ACC112 (cell line): ENCODE measurements around the gene TEX19.
"Not testable (repeated sequence)": the region's sequence is repeated elsewhere in the genome, so short reads cannot be mapped to it uniquely, and the experiment has no call there.

ENCODE experiments used
- H2AFZ ChIP-seq: fragments of 200-600 bp; sonication (generic); one replicate; pipeline ENCODE4 v1.6.0; 2017; ENCODE audit warnings: antibody characterized with exemption, low read length; ENCODE audit not compliant: unreplicated experiment
- H3K27ac ChIP-seq: fragments of 200-600 bp; sonication (generic); 2 replicates; pipeline ENCODE4 v1.5.1; 2014; ENCODE audit warnings: low read depth, mild to moderate bottlenecking, antibody characterized with exemption, low read length, moderate library complexity
- H3K27me3 ChIP-seq: fragments of 200-600 bp; sonication (generic); 2 replicates; pipeline ENCODE4 v1.6.1; 2014; ENCODE audit warnings: mild to moderate bottlenecking, antibody characterized with exemption, low read length, moderate library complexity, mixed read lengths; ENCODE audit not compliant: insufficient read depth
- H3K36me3 ChIP-seq: fragments of 200-600 bp; sonication (generic); 2 replicates; pipeline ENCODE4 v1.6.1; 2016; ENCODE audit warnings: mild to moderate bottlenecking, antibody characterized with exemption, low read length, moderate library complexity, mixed read lengths; ENCODE audit not compliant: insufficient read depth
- H3K4me1 ChIP-seq: fragments of 200-600 bp; sonication (generic); one replicate; pipeline ENCODE4 v1.6.1; 2016; ENCODE audit warnings: low read length, mixed read lengths; ENCODE audit not compliant: insufficient read depth, unreplicated experiment, control insufficient read depth
- H3K4me3 ChIP-seq: fragments of 200-600 bp; sonication (generic); 2 replicates; pipeline ENCODE4 v1.5.1; 2014; ENCODE audit warnings: mild to moderate bottlenecking, low read depth, low read length
- H3K79me2 ChIP-seq: fragments of 200-600 bp; sonication (generic); one replicate; pipeline ENCODE4 v1.6.0; 2016; ENCODE audit warnings: low read length; ENCODE audit not compliant: control insufficient read depth, unreplicated experiment, insufficient read depth

TEX19 gene

DNA sequence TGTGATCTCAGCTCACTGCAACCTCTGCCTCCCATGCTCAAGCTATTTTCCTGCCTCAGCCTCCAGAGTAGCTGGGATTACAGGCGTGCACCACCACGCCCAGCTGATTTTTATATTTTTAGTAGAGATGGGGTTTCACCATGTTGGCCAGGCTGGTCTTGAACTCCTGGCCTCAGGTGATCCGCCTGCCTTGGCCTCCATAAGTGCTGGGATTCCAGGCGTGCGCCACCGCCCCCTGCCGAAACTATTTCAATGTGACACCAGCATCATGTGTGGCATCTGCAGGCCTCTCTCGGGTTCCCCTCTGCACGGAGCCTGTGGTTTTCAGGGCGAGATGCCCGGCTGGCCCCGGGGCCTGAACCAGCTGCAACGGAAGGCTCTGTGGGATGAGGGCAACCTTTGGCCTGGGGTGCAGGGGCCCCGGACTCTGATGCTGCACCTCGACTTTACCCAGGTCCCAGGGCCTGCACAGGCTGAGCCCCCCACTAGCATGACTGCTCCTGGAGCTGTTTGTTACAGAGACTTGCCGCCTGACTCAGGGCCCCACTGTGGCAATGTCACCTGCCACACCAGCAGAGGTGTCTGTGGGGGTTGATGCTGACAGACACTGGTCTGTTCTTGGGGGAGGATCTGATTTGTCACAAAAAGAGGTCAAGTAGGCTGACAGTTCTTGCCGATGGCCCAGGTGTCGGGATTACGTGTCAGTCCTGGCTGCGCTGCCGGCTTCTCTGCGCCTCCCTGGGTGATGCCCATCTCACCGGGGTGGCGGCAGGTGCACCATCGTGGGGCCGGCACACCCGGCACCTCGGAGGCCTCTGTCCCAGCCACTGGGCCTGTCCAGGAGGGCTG is 8.6 kb upstream of the TEX19 start:
- Histone ChIP-seq H3K27me3 (no peaks in the 10 kb centered on the region), H3K4me3 (no peak overlapping the region), H3K79me2 (no peaks in the 10 kb centered on the region), H3K27ac (no peak overlapping the region), H2AFZ (no peak overlapping the region), H3K4me1 (peaks cover 3% of the 10 kb centered on the region), H3K36me3 (no peaks in the 10 kb centered on the region)

DNA sequence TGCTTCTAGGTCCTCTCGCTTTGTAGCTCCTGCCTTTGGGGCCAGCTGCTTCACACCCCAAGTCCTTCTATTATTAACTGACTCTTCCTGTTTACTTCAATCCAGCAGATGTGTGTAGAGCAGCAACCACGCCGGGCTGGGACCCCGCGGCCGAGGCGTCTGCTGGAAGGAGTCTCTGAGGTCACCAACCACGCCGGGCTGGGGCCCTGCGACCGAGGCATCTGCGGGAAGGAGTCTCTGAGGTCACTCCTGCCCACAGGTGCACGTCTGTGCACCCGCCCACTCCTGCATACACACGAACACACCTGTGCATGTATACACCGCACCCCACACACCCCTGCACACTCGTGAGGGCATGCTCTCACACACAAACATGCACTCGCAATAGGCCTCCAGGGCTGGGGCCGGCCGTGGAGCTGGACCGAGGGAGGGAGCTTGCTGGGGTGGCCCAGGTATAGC is 7.8 kb upstream of the TEX19 start:
- Histone ChIP-seq H3K79me2 (no peaks in the 10 kb centered on the region), H3K27ac (no peak overlapping the region), H3K36me3 (no peaks in the 10 kb centered on the region), H3K27me3 (no peaks in the 10 kb centered on the region), H3K4me3 (no peak overlapping the region), H3K4me1 (peaks cover 11% of the 10 kb centered on the region), H2AFZ (no peak overlapping the region)

DNA sequence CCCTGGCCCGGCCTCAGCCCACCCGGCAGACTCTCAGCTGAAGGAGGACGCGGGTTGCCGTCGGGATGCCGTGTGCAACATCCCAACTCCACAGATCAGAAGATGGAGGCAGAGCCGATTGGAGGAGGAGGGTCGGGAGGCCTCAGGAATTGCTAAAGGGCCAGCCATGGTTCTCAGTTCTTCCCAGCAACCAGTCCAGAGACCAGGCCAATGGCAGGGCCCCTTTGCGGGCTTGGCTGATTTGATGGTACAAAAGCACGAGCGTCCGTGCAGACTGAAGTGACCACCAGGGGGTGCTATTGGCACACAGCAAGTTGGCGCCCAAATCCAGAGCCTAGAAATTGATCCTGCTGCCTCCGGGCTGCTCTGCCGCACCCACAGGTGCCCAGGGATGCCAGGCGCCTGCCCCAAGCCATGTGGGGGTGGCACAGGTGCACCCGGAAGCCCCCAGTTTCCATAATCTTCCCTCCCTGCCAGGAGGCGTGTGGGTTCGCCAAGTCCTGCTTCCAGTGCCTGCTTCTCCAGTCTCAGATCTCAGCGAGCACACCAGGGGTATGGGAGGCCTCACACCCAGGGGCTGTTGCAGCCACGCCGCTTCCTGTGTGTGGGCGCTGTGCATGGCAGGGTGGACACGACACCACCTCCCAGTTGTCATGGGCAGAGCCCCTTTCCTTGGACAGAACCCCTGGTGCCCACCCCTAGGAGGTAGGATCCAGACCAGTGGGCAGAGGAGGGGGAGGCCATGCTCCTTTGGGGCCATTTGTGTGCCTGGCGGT is 7.1 kb upstream of the TEX19 start:
- Histone ChIP-seq H3K27ac (no peak overlapping the region), H3K79me2 (no peaks in the 10 kb centered on the region), H3K4me1 (peaks cover 13% of the 10 kb centered on the region), H3K27me3 (no peaks in the 10 kb centered on the region), H3K4me3 (no peak overlapping the region), H3K36me3 (no peaks in the 10 kb centered on the region), H2AFZ (no peak overlapping the region)

DNA sequence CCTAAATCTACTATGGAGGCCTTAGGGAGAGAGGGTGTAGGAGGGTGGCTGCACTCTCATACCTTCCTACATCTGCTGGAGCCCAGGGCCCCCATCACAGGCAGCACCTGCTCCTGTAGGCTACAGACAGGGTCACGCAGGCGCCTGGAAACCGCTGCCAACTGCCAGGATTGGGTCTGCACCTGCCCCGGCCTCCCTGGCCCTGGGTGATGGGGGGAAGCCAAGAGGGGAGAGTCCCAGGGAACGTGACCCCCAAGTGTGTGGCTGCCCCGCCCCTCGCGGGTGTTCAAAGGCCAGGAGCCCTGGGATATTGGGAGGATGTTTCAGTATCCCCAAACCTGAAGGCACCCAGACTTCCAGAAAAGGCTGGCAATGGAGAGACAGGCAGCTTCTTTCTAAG is 5.6 kb upstream of the TEX19 start:
- no peaks in the 10 kb centered on the region for H3K27me3 ChIP-seq
- no peaks in the 10 kb centered on the region for H3K36me3 ChIP-seq
- no peak overlapping the region for H2AFZ ChIP-seq
- H3K79me2 ChIP-seq = no peaks in the 10 kb centered on the region
- peaks cover 13% of the 10 kb centered on the region for H3K4me1 ChIP-seq
- H3K4me3 ChIP-seq = no peak overlapping the region
- H3K27ac ChIP-seq = no peak overlapping the region

DNA sequence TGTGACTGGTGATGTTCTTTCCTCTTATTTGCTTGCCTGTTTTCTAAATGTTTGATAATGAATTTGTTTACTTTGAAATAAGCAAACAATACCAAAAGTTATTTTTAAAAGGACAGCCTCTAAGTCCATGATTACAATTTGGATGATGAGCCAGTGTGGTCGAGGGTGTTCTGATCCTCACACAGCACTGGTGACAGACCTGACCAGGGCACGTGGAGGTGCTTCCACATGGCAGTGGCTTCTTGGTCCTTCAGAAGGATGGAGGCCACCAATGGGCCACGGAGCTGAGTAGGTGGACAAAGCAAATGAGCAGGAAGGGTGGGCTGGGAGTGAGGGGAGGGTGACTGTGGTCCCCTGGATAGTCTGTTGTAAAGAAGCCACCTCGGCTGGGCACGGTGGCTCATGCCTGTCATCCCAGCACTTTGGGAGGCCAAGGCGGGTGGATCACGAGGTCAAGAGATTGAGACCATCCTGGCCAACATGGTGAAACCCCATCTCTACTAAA is 4.2 kb upstream of the TEX19 start:
- H3K4me3 ChIP-seq = no peak overlapping the region
- H3K4me1 ChIP-seq = peaks cover 15% of the 10 kb centered on the region
- H3K79me2 ChIP-seq = no peaks in the 10 kb centered on the region
- H2AFZ ChIP-seq = no peak overlapping the region
- no peaks in the 10 kb centered on the region for H3K36me3 ChIP-seq
- H3K27me3 ChIP-seq = no peaks in the 10 kb centered on the region
- no peak overlapping the region for H3K27ac ChIP-seq

DNA sequence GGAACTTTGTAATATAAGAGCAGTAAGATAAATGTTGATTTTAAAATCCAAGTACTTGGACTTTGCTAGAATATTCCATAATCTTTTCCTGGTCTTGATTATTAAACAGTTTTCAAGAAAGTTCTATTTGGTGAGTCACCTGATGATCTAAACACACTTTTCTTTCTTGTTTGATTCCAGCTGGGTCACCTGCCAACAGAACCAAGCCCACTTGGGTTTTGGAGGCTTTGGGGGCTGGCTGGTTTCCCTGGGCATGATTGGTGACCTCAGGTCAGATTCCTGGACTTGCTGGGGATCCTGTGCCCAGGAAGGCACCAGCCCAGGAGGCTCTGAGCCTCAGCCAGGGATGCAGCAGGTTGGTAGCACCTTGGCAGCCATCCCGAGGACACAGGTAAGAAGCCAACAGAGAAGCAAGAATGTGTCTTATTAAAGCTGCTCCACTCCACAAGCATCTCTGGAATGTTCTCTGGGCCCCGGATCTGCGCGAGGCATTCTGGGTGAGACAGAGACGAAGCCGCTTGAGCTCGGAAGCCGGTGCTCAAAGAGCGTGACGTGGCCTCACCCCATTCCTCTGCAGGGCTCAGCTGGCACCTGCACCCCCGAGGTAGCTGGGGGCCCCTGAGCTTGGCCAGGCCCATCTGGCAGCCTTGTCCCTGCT is 3.1 kb upstream of the TEX19 start:
- H2AFZ ChIP-seq = no peak overlapping the region
- no peaks in the 10 kb centered on the region for H3K27me3 ChIP-seq
- H3K79me2 ChIP-seq = no peaks in the 10 kb centered on the region
- no peak overlapping the region for H3K27ac ChIP-seq
- peaks cover 15% of the 10 kb centered on the region for H3K4me1 ChIP-seq
- H3K36me3 ChIP-seq = no peaks in the 10 kb centered on the region
- H3K4me3 ChIP-seq = no peak overlapping the region

DNA sequence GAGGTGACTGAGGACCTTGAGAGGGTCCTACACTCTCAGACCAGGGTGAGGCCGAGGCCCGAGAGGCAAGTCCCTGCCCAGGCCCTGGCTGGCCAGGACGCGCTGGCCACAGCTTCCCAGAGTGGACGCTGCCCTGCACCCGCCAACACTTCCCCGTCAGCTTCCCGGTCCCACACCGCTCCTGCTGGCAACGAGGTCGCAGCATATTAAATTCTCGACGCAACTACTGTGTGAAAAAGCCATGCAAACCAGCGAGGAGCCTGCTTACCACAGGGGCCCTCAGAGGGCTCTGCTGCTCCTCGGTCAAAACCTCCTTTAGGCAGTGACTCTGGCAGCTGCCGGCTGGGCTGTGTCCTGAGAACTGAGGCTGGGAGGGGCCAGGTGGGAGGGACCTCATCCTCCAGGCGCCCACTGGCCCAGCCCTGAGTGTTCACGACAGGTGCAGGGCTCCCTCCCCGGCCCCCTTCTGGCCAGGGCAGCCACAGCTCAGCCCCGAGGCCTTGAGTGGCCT is 2.1 kb upstream of the TEX19 start:
- Histone ChIP-seq H3K79me2 (no peaks in the 10 kb centered on the region), H3K4me3 (no peak overlapping the region), H3K36me3 (no peaks in the 10 kb centered on the region), H3K27me3 (no peaks in the 10 kb centered on the region), H3K4me1 (peaks cover 15% of the 10 kb centered on the region), H2AFZ (no peak overlapping the region), H3K27ac (no peak overlapping the region)

DNA sequence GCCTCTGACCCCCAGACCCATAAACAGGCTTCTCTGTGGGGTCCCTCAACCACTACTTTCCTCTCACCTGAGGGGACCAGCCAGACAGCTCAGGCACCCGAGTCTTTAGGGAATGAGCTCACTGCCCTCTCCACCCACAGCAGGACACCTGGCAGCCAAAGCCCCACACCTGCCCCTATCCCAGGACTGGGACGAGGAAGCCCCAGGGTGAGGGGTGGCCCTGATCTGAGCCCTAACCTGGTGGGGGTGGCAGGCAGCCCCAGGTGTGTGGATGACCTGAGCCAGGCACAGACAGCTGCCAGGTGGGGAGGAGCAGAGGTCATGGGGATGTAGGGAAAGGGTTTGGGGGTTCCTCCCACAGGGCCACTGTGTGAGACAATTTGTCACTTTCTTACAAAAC is 1.7 kb upstream of the TEX19 start:
- H2AFZ ChIP-seq = no peak overlapping the region
- no peak overlapping the region for H3K27ac ChIP-seq
- H3K36me3 ChIP-seq = no peaks in the 10 kb centered on the region
- peaks cover 15% of the 10 kb centered on the region for H3K4me1 ChIP-seq
- H3K4me3 ChIP-seq = no peak overlapping the region
- H3K27me3 ChIP-seq = no peaks in the 10 kb centered on the region
- H3K79me2 ChIP-seq = no peaks in the 10 kb centered on the region

DNA sequence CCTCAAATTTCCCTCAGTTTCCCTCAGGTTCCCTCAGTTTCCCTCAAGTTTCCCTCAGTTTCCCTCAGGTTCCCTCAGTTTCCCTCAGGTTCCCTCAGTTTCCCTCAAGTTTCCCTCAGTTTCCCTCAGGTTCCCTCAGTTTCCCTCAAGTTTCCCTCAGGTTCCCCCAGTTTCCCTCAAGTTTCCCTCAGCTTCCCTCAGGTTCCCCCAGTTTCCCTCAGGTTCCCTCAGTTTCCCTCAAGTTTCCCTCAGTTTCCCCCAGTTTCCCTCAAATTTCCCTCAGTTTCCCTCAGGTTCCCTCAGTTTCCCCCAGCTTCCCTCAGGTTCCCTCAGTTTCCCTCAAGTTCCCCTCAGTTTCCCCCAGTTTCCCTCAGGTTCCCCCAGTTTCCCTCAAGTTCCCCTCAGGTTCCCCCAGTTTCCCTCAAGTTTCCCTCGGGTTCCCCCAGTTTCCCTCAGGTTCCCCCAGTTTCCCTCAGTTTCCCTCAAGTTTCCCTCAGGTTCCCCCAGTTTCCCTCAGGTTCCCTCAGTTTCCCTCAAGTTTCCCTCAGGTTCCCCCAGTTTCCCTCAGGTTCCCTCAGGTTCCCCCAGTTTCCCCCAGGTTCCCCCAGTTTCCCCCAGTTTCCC is 516 bp downstream of the TEX19 start:
- H3K27ac ChIP-seq, H3K79me2 ChIP-seq, H3K36me3 ChIP-seq, H3K4me3 ChIP-seq, H2AFZ ChIP-seq, H3K27me3 ChIP-seq: not testable (repeated sequence)
- H3K4me1 ChIP-seq = peaks cover 15% of the 10 kb centered on the region
